HepG2 (cell line): ENCODE data around the gene C4BPA.

ENCODE experiments used
- CTCF ChIP-seq: sonication (generic); formaldehyde crosslinking; IDR thresholded peaks from 2 replicates; pipeline ENCODE4 v1.5.0; 2020; ENCODE audit warnings: mild to moderate bottlenecking, missing genetic modification reagents, moderate library complexity
- MXI1 ChIP-seq: IDR thresholded peaks from 3 replicates; pipeline ENCODE4 v1.6.1; 2012; ENCODE audit warnings: low read depth, low read length, inconsistent platforms, borderline replicate concordance

GRCh38 chr1:207073906-207074820 is 29.9 kb upstream of the C4BPA start:
- no peak for TF ChIP-seq MXI1
- TF ChIP-seq CTCF = no peak
